NCI-H2227 treated with DMSO at 0.1 percent for 48 hours (cell line): ENCODE measurements around the gene GRIA4.

Source experiments
- DNase-seq: peaks from one replicate; lab custom pipeline; 2025; lab: John Stamatoyannopoulos, UW

GRIA4 gene

DNA sequence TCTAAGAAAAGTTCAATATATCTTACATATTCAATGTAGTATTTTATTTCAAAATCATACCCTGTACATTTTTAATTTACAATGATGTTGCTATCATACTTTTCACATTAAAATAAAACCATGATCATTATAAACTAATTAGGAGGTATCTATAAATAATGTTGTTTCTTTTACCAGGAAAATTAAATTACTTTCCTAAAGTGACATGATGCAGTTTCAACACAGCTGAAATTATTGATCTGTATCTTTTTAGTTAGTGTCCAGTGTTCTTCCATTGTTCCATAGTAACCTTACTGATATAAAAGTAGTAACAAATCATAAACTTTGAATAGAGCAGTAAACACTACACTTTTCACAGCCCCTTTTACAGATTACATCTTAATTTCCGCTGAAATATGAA is 29.7 kb downstream of the GRIA4 start:
- DNase-seq: no peak

DNA sequence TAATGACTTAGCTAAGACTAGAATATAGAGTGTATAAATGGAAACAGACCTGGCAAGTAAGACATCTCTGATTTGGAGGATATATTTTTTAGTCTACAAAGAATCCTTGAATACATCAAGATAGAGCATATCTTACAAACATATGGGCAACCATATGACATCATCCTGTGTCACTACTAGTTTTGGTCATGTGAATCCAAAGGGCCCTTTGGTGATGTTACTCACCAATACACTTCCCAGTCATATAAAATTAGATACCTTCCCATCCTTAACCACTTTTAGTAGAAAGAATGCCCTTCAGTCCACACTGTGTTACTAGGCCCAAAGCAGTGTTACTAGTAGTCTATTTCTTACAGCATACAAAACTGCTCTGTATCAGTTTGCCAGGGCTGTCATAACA is 31.6 kb downstream of the GRIA4 start:
- no peak for DNase-seq

DNA sequence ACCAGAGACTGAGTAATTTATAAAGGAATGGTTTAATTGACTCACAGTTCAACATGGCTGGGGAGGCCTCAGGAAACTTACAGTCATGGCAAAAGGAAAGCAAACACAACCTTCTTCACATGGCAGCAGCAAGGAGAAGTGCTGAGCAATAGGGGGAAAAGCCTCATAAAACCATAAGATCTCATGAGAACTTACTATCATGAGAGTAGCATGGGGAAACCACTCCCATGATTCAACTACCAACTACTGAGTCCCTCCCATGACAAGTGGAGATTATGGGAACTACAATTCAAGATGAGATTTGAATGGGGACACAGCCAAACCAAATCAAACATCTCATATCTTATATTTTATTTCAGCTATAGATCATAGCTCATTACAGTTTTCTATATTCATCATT is 33.0 kb downstream of the GRIA4 start:
- no peak for DNase-seq

DNA sequence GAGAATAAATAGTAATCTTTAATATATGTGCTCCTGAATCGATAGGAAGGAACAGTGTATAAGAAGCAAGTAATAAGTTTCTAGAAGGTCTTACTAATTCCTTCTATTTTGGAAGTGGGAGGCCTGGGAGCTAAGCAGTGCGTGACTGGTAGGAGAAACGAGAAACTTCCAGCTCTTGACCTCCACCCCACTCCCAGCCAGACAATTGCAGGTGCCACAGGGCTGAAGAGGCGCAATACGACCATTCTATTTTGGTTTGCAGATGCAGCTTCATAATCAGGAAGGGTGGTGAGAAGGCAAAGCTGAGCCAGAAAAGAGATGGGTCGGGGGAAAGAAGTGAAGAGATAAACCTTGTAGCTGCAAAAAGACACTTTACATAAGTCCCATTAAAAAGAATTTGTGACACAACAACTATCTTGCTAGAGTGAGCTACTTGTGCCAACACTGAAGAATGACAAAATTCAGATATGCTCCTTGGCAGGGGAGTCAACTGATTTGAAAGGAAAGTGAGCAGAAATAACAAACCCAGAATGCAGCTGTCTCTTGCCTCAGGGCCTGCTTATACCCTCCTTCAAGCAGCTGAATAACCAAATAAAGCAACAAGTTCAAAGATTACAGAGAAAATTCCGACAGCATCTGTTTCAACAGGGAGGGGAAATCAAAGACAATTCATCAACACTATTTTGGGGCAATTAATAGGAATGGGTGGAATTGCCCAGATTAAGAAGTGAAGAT is 35.1 kb downstream of the GRIA4 start:
- DNase-seq: no peak

DNA sequence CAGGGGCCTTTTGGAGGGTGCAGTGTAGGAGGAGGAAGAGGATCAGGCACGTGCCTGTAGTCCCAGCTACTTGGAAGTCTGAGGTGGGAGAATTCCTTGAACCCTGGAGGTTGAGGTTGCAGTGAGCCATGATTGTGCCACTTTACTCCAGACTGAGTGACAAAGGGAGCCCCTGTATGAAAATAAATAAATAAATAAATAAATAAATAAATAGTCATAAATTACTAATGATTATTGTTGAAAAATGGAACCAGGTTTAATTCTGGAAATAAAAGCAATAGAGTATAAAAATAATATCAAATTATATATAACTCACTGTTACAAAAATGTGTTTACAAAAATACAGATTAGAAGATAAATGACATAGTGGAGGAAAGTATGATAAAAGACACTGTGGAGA is 37.9 kb downstream of the GRIA4 start:
- DNase-seq: no peak

DNA sequence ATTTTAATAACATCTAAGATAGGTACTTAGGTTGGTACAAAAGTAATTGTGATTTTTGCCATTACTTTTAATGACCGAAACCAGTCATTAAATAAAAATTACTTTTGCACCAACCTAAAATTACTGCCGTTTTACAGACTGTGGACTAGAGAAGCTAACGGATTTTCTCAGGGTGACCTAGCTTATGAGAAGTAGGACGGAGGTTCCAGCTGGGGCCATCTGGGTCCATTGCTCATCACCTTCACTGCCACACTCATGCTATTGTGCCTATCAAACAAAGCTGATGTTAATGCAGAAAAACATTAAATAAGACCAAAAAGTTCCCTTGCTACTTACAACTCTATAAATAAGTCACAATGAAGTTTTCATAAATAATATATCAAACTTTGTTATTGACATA is 38.9 kb downstream of the GRIA4 start:
- no peak for DNase-seq

DNA sequence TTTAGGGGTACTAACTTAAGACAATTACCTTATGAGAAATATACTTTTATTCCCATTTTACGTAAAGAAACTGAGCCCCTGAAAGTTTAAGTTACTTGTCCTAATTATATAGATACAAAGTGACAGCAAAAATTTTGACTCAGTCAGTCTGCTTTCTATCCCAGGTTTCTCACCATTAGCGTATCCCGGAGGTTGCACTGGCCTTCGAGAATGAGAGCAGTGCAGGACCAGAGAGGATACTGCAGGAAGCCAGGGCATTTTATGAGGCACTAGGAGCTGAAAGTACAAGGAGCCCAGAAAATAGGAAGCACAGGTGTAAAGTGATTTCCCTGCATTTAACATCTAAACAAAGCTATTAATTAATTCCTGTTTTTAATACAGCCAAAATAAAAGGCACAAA is 55.4 kb downstream of the GRIA4 start:
- DNase-seq: no peak

DNA sequence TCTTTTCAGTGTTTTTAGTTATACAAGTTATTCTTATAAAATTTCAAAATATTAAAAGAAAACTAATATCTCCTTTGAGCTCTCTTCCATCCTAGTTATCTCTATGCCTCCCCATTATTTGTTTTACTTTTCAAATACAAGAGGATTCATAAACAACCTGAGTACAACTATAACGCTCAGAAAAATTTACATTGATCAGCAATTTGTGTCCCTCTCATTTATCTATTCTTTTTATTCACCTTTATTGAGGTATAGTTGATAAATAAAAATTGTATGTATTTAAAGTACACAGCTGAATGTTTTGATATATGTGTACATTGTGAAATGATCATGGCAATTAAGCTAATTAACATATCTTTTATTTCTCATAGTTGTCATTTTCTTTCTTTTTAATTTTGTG is 57.6 kb downstream of the GRIA4 start:
- no peak for DNase-seq

DNA sequence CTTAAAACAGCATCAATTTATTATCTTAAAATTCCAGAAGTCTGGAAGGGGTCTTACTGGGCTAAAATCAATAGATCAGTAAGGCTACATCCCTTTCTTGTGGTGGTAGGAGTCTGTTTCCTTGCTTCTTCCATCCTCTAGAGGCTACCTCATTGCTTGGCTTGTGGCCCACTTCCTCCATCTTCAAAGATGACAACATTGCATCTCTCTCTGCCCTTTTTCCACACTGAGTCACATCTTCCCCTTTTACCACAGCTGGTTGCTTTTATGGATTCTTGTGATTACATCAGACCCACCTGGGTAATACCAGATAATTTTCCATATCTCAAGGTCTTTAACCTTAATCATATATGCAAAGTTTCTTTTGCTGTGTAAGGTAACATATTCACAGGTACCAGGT is 60.9 kb downstream of the GRIA4 start:
- no peak for DNase-seq

DNA sequence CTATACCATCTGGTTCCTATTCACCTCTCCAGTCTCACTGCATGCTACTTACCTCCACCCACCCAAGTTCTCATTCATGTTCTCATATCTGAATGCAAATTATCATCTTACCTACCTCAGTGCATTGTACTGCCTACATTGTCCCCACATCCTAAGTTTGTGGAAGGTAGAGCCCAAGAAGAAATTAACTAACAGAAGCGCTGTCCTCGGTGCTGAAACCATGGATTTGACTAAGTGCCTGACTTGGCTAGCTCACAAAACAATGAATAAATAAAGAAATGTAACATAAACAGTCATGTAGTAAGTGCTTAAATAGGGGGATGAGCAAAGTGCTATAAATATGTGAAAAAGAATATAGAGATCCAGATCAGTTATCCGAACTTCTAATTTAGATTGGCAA is 63.2 kb downstream of the GRIA4 start:
- DNase-seq: no peak

DNA sequence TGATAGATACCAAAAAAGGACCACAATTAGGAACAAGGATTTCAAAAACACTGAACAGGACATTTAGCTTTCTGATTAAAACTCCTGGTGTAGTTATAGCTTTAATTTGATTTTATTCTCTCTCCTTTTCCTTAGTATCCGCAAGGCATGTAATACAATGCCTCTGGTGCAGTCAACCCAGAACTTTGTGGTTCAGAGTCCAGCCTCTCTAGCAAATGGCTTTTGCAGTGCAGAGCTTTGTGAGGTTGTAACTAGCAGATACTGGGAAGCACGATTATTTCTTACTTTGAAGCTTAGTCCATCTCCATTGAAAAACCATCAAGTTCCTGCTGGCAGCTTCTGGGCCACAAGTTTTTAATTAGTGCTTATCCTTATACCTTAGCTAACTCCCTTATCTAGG is 79.8 kb downstream of the GRIA4 start:
- no peak for DNase-seq

DNA sequence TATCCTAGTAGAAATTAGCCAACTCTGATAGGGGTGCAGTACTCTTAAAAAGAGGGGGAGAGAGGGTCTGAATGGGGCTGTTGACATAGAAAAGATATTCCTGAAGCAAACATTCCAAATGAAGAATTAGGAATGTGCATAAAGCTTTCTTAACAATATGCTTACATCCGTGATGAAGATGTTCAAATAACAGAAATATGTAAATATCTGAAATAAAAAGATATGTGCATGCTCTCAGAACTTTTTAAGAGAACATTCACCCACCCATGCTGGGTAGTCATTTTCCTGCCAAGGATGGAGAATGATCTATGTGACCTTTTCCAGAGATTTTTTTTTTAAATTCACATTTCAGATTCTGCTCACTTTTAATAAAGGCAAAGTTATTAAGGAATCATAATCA is 80.6 kb downstream of the GRIA4 start:
- DNase-seq: no peak

DNA sequence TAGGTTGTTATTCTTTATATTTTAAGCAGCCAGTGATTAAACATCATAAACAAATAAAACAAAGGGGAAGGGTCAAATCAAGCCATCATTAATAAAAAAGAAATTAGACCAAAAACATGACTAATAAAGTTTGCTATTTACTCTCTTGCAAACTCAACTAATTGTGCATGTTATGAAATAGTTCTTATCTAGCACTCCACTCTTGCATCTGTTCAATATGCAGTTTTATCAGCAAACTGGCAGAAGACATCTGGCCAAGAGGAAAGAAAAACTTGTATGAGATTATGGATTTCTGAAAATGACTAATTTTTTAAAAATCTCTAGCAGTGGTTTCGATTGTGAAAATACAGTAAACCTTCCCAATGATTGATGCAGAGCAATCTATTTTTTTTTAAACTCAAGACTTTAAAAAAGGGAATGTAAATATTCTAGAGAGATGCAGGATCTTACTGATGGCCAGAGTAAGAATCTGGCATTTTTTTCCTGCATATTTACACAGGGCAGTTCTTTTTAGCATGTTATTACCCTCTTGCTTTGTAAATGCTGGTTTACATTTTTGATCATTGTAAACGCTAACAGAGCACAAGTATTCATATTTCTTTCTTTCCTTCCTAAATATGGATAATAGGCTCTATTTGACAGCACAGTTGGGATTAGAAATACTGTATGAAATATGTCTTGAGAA is 83.3 kb downstream of the GRIA4 start:
- no peak for DNase-seq

DNA sequence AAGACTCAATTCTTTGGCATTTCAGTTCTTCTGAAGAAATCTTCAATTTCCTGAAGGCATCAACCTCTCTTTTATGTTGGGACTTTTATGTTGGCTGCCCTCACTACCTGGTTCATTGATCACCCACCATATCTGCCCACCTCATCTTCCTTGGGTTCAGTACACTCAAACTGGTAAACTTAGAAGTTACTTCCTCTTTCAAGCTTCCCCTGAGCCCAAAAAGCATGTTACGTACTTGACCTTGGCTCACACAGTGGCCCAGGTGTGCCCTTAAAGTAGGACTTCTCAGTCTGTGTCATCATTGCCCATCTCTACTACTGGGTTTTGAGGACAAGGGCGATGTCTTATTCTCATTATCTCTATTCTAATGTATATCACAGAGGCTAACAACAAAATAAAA is 86.1 kb downstream of the GRIA4 start:
- no peak for DNase-seq

DNA sequence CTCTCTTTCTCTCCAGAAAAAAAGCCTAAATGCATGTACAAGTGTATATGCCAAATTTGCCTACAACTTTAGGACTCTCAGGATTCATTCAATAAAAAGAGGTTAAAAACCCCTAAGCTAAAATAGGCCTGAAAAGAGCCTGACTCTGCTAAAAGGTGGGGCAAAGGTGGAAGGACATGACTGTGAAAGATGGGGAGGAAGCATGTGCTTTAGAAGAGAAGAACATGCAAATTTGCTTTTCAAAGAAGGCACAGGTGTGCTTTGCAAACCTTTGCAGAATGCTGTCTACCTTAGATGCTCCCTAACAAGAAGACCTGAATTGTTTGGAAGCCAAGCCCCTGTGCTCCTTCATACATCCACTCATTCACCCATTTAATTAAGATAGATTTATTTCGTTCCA is 87.4 kb downstream of the GRIA4 start:
- no peak for DNase-seq

DNA sequence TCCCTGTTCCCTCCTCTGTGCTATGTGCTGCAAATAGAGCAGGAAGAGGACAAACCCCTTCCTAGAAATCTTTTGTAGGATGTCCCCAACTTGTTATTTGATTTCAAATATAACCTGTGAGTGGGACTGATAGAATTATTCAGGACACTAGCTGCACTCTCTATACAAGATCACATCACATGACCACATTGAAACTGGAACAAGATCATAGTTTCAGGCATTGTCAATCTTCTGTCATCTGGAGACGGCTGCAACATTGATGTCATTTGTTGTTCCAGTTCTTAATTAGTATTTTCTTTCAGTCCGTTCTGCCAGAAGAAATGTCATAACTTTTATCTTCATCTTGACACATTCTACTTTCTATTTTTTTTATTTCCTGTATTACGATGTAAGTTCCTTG is 89.3 kb downstream of the GRIA4 start:
- no peak for DNase-seq

DNA sequence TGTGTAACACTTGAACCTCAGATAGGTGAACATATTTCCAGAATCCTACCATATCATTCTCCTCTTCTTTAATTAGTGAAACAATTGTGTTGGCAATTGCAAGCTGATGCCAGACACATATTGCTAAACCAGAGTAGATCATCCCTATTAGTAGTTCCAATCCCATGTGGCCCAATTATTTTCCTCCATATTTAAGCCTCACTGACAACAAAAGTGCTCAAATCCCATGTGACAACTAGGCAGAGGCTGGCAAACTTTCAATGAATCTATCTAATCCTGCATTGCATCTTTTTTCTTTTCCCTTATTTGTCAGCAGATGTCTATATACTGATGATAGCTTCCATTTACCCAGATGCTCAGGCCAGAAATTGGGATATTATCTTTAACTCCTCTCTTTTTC is 90.4 kb downstream of the GRIA4 start:
- DNase-seq: no peak

DNA sequence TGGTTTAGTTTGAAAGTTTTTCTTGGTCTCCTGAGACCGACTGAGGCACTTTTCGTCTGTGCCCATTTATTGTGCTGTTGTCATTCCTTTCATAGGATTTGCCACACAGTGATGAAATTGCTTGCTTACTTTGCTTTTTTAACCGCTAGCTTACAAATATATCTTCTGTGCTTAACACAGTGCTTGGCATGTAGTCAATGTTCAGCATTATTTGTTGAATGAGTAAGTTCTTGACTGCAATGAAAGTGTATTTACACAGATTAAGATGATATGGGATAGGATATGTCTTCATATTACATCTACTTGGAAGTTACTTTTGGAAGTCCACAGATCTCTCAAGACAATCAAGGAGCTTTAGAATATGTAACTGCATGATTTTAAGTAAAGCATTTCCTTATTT is 91.2 kb downstream of the GRIA4 start:
- no peak for DNase-seq

DNA sequence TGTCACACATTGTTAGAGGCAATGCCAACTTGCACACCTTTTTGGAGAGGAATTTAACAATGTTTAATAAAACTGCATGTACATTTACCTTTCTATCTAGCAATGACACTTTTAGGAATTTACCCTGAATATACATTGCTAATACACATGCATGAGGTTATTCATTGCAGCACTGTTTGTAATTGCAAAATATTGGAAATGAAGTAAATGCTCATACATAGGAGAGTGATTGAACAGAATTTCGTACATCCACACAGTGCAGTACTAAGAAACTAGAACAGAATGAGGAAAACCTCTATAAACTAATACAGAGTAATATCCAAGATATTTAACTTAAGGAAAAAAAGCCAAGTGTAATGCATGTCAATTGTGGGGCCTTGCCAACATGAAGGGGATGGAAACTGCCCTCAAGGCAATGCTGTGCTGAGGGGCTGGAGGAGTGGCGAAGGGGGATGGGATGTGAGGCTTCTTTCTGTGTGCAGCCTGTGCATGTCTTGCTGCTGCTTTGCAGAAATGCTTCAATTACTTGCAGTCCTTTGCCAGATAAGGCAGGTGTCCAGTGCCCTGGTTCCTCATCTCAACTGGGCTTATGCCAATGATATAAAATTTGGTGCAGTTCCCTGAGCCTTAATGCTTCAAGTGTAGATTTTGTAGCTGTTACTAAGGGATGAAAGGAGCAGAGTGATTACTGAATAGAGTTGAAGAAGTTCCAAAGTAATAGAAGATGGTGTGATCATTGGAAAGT is 96.1 kb downstream of the GRIA4 start:
- DNase-seq: no peak

DNA sequence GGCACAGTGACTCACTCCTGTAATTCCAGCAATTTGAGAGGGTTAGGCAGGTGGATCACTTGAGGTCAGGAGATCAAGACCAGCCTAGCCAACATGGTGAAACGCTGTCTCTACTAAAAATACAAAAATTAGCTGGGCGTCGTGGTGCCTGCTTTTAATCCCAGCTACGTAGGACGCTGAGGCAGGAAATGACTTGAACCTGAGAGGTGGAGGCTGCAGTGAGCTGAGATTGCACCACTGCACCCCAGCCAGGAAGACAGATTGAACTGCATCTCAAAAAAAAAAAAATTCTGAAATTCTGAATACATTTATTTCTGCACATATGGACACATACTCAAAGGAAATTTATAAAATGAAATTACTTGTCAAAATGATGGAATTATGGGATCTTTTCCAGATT is 103.2 kb downstream of the GRIA4 start:
- DNase-seq: no peak

DNA sequence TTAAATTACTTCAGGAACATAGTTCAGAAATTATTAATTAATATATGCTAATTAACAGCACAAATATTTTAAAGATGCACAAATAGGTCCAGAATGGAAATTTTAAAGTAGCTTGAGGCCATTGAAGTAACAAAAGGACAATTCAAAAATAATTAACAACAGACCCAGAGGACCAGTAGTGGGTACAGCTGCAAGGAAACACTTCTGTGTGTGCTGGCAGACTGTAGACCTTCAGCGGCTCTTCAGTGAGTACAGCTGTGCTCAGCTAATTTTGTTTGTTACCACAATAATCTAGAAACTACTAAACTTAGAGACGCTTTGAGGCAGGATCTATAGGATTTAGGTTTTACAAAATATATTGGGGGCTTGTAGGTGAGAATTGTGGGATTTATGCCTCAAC is 103.8 kb downstream of the GRIA4 start:
- no peak for DNase-seq

DNA sequence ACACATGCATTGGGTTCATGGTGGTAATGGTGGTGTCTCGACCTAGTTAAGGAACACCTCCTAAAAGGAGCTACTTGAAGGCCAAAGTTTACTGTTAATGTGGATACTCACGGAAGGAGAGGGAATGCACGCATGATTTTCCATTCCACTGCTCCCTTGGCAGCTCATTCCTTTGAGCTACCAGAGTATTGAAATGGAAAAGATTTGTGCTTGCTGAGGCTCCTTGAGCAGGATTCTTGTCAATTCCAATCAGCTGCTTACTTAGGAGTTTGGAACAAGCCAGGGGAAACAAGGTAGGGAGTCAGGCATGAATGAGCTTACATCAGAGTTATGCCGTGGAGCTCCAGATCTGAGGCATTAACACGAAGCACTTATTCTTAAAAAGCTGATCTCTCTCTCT is 108.8 kb downstream of the GRIA4 start:
- DNase-seq: peak; percentile 2

DNA sequence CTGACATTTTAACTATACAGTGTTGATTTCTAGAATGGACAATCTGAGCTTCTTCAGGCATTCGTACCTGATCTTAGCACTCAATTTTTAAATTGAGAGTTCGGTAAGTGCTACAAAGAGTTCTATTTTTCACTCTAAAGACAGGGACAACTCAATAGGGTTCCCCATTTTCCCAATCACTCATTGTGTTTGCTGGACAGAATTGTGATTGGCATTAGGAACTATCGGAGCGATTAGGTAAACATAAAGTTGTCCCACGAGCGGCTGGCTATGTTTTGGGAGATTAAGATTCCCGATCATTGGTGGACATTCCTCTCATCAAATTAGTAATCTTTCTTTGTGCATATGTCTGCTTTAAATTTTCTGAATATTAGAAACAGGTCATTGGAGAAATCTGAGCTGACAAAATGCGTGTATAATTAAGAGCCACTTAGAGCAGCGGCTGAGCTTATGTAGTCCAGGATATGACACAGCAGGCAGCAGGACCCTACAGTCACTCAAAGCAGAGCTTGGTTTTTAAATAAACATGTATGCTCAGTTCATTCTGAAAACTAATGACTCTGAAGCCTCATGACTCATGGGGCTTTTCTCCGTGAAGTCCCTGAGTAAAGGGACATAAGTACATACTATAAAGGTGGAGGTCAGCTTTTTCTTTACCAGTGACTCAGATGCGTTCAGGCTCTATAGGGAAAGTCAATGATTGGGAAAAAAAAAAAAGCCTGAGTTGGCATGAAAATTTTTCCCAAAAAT is 109.4 kb downstream of the GRIA4 start:
- DNase-seq: peak; percentile 27
